OCI-LY1 (cell line): ENCODE measurements around the gene TCP1.
A peak's percentile ranks its signal among the peaks of the same experiment; 100 is the strongest.

ENCODE experiments used
- H2AFZ ChIP-seq: fragments of 200-600 bp; sonication (generic), shearing (Covaris generic); 2 replicates; pipeline ENCODE4 v1.6.0; 2014; ENCODE audit warnings: antibody characterized with exemption, mild to moderate bottlenecking, low read length
- H3F3A ChIP-seq: fragments of 200-600 bp; sonication (generic), shearing (Covaris generic); 2 replicates; pipeline ENCODE4 v1.6.0; 2014; ENCODE audit warnings: mild to moderate bottlenecking, antibody characterized with exemption, low read length, moderate library complexity; ENCODE audit not compliant: insufficient read depth
- H3K27ac ChIP-seq: fragments of 200-600 bp; sonication (generic); 2 replicates; pipeline ENCODE4 v1.5.1; 2014; ENCODE audit warnings: low read length, mixed run types, mild to moderate bottlenecking, low read depth; ENCODE audit not compliant: poor library complexity, severe bottlenecking
- H3K27me3 ChIP-seq: fragments of 200-600 bp; sonication (generic); 2 replicates; pipeline ENCODE4 v1.6.0; 2014; ENCODE audit warnings: antibody characterized with exemption, mild to moderate bottlenecking, low read length, moderate library complexity; ENCODE audit not compliant: insufficient read depth
- H3K36me3 ChIP-seq: fragments of 200-600 bp; sonication (generic); 2 replicates; pipeline ENCODE4 v1.6.1; 2014; ENCODE audit warnings: mild to moderate bottlenecking, antibody characterized with exemption, low read length, moderate library complexity, mixed read lengths; ENCODE audit not compliant: insufficient read depth
- H3K4me1 ChIP-seq: fragments of 200-600 bp; sonication (generic); 2 replicates; pipeline ENCODE4 v1.5.1; 2014; ENCODE audit warnings: mild to moderate bottlenecking, low read length, moderate library complexity; ENCODE audit not compliant: insufficient read depth, severe bottlenecking
- H3K4me2 ChIP-seq: fragments of 200-600 bp; sonication (generic), shearing (Covaris generic); 2 replicates; pipeline ENCODE4 v1.6.1; 2014; ENCODE audit warnings: low read length
- H3K4me3 ChIP-seq: fragments of 200-600 bp; sonication (generic); 2 replicates; pipeline ENCODE4 v1.5.1; 2014; ENCODE audit warnings: low read length, low read depth, mild to moderate bottlenecking, mixed read lengths; ENCODE audit not compliant: poor library complexity, severe bottlenecking
- H3K79me2 ChIP-seq: fragments of 200-600 bp; shearing (Covaris generic); 2 replicates; pipeline ENCODE4 v1.6.1; 2016; ENCODE audit warnings: mixed run types, low read length, mixed read lengths; ENCODE audit not compliant: insufficient read depth
- H3K9ac ChIP-seq: fragments of 200-600 bp; sonication (generic), shearing (Covaris generic); 2 replicates; pipeline ENCODE4 v1.6.1; 2014; ENCODE audit warnings: mild to moderate bottlenecking, low read length, mixed read lengths
- H3K9me2 ChIP-seq: fragments of 200-600 bp; sonication (generic), shearing (Covaris generic); 2 replicates; pipeline ENCODE4 v1.6.1; 2014; ENCODE audit warnings: low read depth, mild to moderate bottlenecking, low read length, mixed read lengths
- H3K9me3 ChIP-seq: fragments of 200-600 bp; shearing (Covaris generic); 2 replicates; pipeline ENCODE4 v1.6.1; 2014; ENCODE audit warnings: low read length, mixed read lengths
- H4K20me1 ChIP-seq: fragments of 200-600 bp; sonication (generic), shearing (Covaris generic); 2 replicates; pipeline ENCODE4 v1.6.0; 2016; ENCODE audit warnings: mild to moderate bottlenecking, low read length; ENCODE audit not compliant: insufficient read depth
- EZH2 ChIP-seq: fragments of 200-600 bp; sonication (generic), shearing (Covaris generic); IDR thresholded peaks from 2 replicates; pipeline ENCODE4 v1.8.0; 2017; ENCODE audit warnings: borderline replicate concordance, mixed run types, mild to moderate bottlenecking, antibody characterized with exemption, low read length, moderate library complexity, mixed read lengths
- TF ChIP-seq, protein P1 (sequence below): fragments of 200-600 bp; sonication (generic), shearing (Covaris generic); IDR thresholded peaks from 2 replicates; pipeline ENCODE4 v1.5.1; 2017; ENCODE audit warnings: mild to moderate bottlenecking, antibody characterized with exemption, low read length, moderate library complexity, mixed read lengths

TCP1 gene

DNA sequence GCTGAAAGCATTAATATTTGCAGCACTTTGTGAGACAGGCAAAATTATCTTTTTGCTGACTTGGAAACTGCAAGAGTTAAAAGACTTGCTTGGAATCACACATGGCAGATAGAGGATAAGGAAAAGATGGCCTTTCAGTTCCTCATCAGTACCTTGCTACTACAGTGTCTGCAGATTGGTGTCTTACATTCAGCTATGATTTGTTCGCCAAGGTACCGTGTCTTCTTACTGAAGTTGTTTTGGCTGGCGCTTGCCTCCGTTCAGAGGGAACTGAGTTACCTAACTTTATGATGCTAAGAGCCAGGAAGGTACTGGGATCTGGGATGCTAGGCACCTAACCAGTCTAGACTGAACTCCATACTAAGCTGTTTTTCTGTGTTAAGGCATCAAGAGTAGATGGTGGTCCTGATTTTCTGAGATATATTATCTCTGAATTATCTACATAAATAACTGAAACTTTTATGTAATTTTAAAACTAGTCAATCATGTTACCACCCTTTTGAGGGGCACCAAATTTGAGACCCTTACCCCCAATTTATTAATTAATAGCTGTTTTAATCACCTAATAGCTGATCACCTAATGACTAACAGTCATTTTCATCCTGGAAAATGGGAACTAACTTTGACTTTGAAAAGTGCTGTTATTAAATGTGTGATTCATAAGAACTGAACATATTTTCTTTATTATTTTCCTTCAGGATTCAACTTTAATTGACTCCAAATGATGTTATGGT lies 59.6 kb downstream of the TCP1 start:
- peaks cover 89% of the 10 kb centered on the region for H3K79me2 ChIP-seq
- H3K4me3 ChIP-seq: peak overlapping the region; percentile 93
- TF ChIP-seq EZH2: no peak
- TF ChIP-seq, protein P1, sequence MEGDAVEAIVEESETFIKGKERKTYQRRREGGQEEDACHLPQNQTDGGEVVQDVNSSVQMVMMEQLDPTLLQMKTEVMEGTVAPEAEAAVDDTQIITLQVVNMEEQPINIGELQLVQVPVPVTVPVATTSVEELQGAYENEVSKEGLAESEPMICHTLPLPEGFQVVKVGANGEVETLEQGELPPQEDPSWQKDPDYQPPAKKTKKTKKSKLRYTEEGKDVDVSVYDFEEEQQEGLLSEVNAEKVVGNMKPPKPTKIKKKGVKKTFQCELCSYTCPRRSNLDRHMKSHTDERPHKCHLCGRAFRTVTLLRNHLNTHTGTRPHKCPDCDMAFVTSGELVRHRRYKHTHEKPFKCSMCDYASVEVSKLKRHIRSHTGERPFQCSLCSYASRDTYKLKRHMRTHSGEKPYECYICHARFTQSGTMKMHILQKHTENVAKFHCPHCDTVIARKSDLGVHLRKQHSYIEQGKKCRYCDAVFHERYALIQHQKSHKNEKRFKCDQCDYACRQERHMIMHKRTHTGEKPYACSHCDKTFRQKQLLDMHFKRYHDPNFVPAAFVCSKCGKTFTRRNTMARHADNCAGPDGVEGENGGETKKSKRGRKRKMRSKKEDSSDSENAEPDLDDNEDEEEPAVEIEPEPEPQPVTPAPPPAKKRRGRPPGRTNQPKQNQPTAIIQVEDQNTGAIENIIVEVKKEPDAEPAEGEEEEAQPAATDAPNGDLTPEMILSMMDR: no peak
- no peak overlapping the region for H3K27ac ChIP-seq
- H3F3A ChIP-seq: no peaks in the 10 kb centered on the region
- H3K36me3 ChIP-seq: peaks cover 45% of the 10 kb centered on the region
- H3K9me3 ChIP-seq: no peaks in the 10 kb centered on the region
- peaks cover 57% of the 10 kb centered on the region for H3K4me1 ChIP-seq
- H3K27me3 ChIP-seq: no peaks in the 10 kb centered on the region
- H3K9me2 ChIP-seq: no peaks in the 10 kb centered on the region
- peak overlapping the region; percentile 91 for H3K4me2 ChIP-seq
- H2AFZ ChIP-seq: no peak overlapping the region
- peak overlapping the region; percentile 95 for H3K9ac ChIP-seq
- H4K20me1 ChIP-seq: 0 out of 2 replicates have a peak, but pooled peaks cover 3% of the 10 kb centered on the region

DNA sequence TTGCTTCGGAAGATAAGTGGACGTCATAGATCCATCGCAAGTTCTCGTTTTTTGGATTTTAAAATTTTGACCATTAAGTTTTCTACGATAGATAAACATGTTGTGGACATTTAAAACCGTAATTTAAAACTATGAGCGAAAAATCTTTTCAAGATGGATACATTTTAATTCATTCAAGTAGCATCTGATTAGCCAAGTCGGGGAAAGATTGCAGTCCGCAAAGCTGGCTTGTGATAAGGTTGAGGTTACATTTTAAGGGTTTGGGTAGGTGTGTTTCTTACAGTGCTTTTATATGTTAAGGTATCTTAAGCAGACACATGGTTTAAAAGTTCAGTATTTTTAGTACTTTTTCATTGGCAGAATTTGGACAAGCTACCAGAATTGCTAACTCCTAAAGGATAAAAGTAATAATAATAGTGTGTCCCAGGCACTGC lies 60.9 kb downstream of the TCP1 start:
- no peaks in the 10 kb centered on the region for H3F3A ChIP-seq
- 0 out of 2 replicates have a peak, but pooled peaks cover 2% of the 10 kb centered on the region for H4K20me1 ChIP-seq
- H2AFZ ChIP-seq: no peak overlapping the region
- peaks cover 58% of the 10 kb centered on the region for H3K4me1 ChIP-seq
- H3K4me2 ChIP-seq: peak overlapping the region; percentile 91
- H3K27ac ChIP-seq: peak overlapping the region; percentile 71
- peak overlapping the region; percentile 95 for H3K9ac ChIP-seq
- H3K9me2 ChIP-seq: no peaks in the 10 kb centered on the region
- H3K27me3 ChIP-seq: no peaks in the 10 kb centered on the region
- H3K36me3 ChIP-seq: peaks cover 48% of the 10 kb centered on the region
- TF ChIP-seq EZH2: no peak
- TF ChIP-seq, protein P1: no peak
- peak overlapping the region; percentile 93 for H3K4me3 ChIP-seq
- no peaks in the 10 kb centered on the region for H3K9me3 ChIP-seq
- H3K79me2 ChIP-seq: peaks cover 84% of the 10 kb centered on the region
